SHP77 treated with DMSO at 0.1 percent for 48 hours (cell line): Measurements from ENCODE around the gene PPM1L.
A peak's percentile ranks its signal among the peaks of the same experiment; 100 is the strongest.

ENCODE experiments used
- DNase-seq: peaks from one replicate; lab custom pipeline; 2025; lab: John Stamatoyannopoulos, UW

PPM1L gene

DNA sequence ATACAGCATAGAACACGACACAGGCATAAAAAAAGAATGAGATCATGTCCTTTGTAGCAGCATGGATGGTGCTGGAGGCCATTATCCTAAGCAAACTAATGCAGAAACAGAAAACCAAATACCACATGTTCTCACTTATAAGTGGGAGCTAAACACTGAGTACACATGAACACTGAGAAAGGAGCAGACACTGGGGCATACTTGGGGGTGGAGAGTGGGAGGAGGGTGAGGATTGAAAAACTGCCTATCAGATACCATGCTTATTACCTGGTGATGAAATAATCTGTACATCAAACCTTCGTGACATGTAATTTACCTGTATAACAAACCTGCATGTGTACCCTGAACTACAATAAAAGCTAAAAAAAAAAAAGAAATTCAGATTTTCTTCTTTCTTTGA is 100.4 kb downstream of the PPM1L start:
- no peak for DNase-seq

DNA sequence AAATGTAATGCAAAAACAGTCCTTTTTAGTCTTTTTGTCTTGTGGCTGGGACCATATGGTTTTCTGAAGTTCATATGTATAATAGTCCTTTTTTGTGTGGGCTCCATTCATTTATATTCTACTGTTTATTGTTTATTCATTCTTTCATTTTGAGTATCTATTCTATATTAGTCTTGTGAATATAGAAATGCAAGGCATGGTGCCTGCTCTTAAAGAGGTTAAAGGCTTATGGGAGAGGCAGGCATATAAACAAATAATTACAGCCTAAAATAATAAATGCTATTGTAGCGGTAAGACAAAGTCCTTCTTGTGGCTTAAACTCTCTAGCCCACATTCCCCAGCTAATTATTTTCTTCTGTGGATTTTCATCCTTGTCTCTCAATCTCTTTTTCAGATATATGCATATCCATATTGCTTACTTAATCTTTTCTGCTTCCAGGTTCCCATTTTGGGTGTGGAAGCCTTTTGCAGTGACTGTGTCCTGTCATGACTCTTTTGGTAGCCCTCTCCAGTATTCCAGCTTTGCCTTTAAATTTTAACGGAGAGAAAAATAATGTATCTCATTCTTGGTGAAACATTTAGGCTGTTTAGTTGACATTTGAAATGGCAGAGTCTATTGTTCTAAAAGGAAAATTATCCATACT is 101.6 kb downstream of the PPM1L start:
- no peak for DNase-seq

DNA sequence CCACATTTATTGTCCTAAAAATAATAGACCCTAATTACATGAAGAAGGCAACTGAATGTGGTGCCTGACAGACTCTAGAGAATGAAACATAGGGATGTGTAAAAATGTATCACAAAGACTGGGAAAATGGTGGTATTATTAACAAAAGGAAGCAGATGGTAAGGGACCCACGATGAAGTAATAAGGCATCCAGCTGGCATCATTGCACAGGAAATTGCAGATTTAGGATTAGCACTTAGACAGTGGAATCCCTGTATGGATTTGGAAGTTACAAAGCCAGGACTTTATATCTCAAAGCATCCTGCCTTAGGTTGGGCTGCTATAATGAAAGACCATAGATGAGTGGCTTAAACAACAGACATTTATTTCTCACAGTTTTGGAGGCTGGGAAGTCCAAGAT is 104.3 kb downstream of the PPM1L start:
- DNase-seq = no peak

DNA sequence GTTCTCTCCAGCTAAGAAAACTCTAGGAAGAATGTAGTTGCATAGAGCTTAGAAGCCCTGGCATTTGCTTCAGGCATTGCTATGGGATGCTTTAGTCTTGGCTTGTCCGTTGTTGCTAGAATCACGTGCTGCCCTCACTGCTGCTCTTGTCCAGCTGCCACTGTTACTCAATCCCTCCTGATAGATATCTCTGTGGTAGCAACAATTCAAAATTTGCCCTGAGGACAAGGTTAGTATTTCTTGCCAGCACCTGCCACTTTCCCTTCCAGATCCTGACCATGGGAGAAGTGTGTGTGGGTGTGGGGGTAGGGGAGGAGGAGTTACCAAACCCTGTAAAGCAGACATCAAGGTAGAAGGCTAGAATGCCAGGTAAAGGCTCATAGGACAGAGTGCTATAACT is 113.8 kb downstream of the PPM1L start:
- peak; percentile 62 for DNase-seq

DNA sequence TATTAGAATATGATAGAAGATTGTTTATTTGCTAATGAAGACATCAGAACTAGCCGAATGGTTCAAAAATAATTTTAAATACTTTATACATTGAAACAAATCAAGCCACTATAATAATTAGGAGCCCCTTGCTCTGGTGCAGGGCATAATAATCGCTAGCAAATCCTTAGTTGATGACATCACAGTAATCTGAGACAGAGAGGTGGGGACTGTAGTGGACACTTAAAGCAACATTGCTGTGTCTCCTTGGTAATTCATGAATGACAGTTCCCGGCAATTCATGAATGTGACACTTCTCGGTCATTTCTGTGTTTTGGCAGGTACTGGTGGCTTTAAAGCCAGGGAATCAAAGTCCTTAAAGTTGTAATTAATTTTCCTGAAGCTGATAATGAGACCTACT is 114.3 kb downstream of the PPM1L start:
- peak; percentile 52 for DNase-seq

DNA sequence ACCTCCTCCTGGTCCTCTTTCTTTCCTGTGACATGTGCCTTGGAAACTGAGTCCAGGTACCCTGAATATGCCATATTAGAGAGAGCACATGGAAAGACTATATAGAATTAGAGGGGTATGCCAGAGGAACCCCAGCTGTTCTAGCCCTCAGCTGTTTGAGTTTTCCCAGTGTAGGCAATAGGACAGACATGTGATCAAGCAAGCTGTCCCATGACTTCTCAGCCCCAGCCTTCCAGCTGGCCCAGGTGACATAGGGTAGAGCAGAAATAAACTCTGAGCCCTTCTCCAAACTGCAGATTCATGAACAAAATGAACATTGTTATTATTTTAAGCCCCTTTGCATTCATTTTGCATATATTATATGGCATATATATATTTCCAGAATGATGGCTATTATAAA is 118.7 kb downstream of the PPM1L start:
- DNase-seq = no peak

DNA sequence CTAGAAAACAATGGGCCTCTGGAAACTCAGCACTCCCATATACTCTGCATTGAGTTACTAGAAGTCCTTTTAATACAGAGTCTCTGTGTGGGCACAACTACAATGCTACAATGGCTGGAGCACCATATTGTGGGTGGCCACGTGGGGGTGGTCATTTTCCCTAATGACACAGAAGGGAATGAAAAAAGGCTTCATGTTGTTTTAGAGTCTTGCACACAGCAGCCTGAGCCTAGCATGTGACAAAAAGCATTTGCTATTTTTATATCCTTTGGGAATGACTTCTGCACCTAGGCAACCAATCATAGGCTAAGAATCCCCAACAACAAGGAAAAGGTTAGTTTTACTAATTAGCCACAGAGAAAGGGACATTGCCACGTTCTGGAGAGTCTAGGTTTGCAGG is 120.6 kb downstream of the PPM1L start:
- no peak for DNase-seq

DNA sequence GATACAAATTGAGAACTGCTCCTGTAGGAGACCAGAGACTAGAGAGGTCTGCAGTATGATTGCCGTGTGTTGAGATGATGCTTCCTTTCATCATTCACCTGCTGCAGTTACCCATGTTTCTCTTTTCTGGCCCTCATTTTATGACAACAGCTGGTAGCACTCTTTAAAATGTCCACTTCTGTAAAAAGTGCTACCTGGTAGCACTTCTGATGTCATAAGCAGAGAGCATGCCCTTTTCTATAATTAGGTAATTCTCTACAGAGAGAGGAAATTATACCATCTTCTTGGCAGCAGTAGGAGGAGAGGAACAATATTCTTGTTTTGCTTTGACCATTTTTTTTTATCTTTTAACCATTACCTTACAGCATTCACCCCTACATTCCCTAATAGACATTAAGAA is 123.8 kb downstream of the PPM1L start:
- DNase-seq = no peak

DNA sequence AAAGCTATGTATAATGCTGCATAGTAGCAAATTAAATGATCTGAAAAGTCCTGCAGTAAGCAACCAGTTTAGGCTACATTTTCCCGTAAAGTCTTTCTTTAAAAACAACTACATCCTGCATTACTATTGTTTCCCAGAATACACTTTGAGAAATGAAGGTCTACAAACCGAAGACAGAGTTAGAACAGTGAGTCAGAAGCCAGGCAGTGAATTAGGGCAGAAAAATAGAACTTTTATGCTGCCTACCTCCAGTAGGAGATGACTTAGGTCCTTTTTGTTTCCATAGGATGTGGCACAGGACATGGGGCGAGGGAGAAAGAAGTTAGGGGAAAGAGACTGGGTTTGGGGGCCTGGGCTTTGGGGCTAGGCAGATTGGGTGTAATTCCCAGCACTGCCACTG is 127.3 kb downstream of the PPM1L start:
- DNase-seq = no peak

DNA sequence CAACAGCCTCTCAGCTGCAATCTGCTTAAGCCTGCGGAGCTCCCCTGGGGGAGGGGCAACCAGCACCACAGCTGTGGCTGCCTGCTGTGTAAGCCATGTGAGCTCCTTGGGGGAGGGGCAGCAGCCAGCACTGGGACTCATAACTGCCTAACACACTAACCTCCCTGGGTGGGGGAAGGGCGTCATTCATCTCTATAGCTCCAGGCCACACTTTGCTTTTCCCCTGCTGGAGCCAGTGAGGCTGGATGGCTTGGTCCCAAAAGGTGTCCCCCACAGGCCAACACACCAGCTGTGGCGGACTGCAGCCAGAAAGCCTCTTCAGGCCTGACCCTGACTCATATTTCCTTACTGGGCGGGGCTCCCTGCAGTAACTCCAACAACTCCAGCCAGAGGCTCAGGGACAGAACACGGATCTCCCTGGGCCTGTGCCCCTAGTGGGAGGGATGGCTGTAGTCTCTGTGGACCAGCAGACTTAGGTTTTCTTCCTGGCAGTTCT is 129.8 kb downstream of the PPM1L start:
- peak; percentile 71 for DNase-seq

DNA sequence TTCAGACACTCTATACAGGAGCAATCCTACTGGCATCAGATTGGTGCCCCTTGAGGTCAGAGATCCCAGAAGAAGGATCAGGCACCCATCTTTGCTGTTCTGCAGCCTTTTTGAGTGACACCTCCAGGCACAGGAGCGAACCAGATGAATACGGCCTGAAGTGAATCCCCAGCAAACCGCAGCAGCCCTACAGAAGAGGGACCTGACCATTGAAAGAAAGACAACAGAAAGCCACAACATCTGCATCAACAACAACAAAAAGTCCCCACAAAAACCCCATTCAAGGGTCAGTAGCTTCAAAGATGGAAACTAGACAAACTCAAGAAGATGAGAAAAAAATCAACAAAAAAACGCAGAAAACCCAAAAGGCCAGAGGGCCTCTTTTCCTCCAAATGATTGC is 130.4 kb downstream of the PPM1L start:
- no peak for DNase-seq

DNA sequence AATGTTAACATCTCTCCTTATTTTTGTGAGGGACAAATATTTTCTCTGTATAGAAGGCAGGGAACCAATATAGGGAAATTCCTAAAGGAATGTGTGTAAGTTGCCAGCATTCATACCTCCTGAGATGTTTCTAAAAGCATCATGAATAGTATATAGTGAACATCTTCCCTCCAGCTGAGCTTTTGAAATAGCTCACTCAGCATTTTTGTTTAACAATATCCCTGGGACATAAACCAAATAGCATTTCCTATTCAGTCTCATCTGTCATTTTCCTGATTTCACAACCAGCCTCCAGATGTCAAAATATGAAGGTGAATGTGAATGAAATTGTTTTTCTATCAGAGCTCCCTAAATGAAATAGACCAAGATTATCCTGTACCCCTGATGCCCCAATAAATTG is 137.2 kb downstream of the PPM1L start:
- no peak for DNase-seq

DNA sequence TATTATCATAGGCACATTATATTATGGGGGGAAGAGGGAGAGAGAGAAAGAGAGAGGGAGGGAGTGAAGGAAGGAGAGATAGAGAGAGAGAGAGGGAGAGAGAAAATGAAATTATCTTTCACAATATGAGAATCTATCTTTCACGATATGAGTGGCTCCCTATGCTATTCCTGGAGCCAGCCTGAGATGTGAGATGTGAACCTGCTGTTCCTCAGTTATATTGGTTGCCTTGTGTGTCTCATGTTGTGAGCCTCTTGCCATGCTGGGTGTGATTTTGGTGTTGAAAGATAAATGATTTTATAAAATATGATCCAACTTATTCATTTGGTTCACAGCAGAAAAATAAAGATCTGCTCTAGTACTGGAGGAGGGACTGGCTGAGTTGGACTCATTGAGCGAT is 148.7 kb downstream of the PPM1L start:
- no peak for DNase-seq

DNA sequence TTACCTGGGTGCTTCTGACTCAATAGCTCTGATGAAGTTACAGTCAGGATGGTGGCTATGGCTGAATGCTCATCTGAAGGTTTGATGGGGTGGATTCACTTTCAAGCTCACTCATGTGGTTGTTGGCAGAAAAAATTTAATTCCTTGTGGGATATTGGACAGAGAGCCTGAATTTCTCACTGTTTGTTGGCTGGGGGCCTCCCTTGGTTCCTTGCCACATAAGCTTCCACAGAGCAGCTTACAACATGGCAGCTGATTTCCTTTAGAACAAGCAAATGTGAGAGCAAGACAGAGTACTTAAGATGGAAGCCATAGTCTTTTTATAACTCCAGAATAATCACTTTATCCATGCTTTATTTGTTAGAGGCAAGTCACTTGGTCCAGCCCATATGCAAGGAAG is 150.6 kb downstream of the PPM1L start:
- no peak for DNase-seq

DNA sequence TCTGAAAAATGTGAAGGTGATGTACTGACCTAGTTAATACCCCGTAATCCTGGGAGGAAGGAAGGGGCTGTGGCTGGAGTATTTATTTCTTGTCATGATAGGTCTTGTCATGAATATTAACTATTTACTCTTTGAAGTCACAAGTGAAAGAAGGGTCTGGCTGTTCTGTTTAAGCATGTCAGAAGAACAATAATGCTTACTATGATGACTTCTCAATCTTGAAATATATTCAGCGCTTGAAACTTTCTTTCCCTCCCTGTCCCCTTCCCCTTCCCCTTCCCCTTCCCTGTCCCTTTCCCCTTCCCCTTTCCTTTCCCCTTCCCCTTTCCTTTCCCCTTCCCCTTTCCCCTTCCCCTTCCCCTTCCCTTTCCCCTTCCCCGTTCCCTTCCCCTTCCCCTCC is 153.9 kb downstream of the PPM1L start:
- no peak for DNase-seq

DNA sequence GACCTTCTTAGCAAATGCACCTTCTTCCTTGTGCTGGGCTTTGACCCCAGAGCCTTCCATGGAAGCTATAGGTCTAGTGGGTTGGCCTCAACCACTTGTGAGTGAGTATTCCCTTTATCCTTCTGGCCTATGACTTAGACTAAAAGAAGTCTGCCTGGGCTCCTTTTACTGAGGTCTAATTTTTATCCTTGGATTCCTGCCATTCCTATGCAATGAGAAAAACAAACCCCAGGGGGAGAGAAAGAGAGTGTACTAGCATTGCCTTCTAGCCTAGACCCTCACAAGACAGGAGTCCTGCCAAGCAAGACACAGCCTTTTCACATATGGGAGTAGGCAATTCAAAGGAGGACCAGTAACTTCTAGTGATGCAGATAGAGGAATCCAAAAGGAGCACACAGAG is 155.4 kb downstream of the PPM1L start:
- DNase-seq = no peak

DNA sequence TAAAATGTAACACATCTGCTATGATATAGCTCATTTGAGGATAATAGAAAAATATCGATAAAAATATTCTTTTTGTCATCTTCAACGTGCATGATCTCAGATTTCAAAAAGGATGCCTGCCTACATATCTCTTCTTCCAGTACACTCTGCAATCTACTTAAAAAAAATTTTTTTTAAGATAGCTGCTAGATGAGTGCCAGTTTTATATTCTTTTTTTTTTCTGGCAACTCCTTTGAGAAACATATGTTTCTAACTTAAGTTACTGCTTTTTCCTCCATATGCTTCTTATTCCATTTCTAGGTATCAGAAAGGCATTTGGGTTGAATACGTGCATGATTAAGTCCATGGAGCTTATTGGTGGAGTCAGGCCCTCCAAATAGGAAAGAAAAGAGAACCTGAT is 160.4 kb downstream of the PPM1L start:
- no peak for DNase-seq

DNA sequence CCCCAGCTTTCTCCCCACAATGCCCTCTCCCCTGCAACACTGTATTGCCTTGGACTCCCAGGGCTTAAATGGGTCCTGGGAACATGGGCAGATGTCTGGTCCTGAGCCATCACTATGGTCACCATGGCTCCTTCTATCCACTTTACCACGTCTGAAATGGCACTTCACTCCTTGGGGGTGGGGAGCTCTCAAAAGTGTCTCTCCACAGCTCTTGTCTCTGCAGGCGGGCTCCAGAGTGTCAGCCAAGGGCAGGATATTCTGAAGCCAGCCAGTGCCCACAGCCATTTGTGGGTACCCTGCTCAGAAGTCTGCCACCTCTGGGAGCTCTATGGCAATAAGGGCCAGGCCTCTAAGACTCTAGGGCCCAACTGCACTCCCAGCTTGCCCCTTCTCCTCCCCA is 163.9 kb downstream of the PPM1L start:
- no peak for DNase-seq

DNA sequence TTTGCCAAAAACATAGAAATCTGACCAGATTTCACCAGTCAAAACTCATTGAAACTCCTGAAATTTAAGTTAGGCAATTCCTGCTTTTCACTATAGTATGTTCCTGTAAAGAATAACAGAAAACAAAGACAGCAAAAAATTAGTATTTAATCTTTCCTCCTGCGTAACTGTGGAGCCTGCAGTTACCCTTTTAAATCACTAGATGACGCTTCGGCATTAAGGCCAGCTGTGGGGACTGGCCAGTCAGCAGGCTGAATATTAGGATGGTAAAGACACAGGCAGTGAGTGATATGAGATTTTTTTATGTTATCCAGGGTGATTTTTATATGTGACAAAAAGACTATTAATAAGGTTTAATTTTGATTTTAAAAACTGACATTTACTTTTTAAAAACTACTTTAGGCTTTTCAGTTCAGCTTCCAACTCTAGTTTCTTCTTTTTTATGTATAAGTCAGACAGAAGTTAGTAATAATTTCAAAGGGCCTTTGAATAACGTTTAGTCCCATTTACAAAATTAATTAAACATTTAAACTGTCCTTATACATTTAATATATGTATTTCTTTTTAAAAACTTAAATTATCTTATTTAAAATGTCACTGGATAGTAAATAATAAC is 165.1 kb downstream of the PPM1L start:
- peak; percentile 4 for DNase-seq

DNA sequence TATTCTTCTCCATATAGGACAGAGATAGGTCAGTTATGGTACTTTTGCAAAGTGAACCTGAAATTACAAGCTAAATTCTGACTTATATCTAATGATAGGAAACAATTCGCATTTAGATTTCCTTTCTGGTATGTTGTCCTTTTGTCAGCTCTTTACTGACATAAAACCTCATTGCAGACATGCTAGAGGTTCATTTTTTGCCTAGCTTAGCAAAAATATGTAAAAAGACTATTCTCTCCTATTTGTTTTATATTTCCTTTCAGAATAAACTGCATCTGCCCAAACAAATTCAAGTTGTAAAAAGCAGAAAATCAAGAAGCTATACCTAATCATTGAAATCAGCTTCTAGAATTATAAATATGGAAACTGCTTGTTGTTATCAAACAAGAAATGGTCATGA is 168.7 kb downstream of the PPM1L start:
- no peak for DNase-seq

DNA sequence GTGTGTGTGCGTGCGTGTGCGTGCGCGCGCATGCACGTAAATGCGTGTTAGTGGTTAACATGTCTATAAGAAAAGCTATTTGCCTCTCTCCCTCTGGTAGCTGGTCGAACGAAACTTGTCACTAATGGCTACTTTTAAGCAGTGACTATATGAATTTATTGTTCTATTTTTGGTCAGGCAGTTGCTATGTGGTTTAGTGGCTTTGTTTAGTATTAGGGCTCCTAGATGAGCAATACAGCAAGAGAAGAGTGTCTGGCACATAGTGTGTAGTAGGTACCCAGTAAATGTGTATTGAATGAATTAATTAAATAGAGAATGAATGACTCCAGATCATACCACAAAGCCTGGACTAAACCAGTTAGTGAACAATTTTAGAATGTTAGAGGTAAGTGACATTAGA is 171.6 kb downstream of the PPM1L start:
- no peak for DNase-seq

DNA sequence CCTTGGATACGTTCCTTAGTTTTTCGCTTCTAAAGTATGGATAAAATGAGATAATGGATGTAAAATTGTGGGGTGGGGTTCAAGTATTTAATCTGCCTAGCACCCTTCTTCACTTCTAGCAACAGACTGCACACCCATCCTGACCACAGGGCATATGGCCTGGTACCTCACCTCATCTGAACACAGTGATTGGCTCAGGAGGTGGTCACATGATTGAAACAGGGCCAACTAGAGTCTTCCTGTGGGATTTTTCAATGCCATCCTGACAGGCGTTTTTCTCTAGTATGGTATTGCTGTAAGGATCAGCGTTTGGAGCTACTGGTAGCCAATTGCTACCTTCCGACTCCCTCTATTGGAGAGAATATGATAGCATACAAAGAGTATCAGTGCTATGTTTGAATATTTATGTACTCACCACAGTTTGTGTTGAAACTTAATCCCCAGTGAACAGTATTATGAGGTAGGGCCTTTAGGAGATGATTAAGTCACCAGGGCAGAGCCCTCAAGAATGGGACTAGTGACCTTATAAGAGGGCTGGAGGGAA is 172.2 kb downstream of the PPM1L start:
- DNase-seq = no peak

DNA sequence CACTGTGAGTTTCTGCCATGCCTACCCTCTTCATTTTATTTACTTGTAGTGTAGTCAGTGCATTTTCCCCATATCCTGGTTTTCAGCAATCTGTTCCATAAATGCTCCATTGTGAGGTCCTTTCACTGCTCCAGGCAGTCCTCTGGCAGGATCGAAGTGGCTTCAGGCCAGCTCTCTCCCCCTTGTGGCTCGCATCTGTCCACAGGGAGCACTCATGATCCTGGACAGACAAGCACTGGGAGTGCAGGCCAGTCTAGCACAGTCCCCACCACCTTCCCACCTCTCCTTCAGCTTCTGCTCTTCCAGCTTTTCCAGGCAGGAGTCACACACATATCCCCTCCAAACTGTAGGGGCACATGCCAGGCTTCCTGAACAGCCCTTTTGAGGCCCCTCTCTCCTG is 173.6 kb downstream of the PPM1L start:
- no peak for DNase-seq

DNA sequence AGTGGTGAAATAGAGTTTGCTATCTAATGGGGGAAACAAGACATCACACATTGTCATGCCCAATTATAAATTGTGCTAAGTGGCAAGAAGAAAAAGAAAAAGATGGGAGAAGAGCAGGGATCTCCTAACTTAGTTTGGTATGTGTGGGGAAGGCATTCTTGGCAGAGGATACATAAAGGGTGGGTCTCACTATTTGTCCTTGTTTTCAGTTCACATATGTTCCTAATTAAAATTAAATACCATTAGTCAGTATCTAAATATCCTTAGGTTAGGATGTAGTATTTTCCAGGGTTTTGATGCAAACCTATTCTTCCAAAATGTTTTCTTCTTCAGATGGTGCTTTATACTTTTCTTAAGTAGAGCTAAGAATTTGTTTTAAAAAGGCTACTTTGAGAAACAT is 175.4 kb downstream of the PPM1L start:
- DNase-seq = no peak
